Cerebellar cortex (tissue), 1 donor: ENCODE results near the gene RRAGB.
"Not testable (repeated sequence)": the region's sequence is repeated elsewhere in the genome, so short reads cannot be mapped to it uniquely, and the experiment has no call there.

Source experiments
- DNase-seq: peaks from one replicate; pipeline ENCODE4 v3.0.0-alpha.2; 2015; ENCODE audit warnings: low spot score

Gene RRAGB

DNA sequence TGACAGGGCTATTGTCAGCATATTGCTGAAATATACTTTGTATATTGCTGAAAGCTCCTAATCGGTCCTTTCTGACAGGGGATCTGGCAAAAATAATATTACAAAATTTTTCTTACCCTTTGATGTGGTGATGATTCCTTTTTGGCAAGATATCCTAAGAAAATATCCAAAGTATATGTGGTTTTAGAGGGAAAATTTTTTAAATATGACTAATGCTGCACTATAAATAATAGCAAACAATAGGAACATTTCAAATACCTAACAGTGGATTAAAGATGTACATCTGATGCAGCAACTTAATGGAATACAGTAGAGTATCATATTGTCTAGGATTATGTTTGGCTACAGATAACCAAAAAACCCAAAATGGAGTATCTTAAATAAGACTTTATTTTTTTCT, 49.6 kb downstream of the RRAGB start:
- DNase-seq: no peak

DNA sequence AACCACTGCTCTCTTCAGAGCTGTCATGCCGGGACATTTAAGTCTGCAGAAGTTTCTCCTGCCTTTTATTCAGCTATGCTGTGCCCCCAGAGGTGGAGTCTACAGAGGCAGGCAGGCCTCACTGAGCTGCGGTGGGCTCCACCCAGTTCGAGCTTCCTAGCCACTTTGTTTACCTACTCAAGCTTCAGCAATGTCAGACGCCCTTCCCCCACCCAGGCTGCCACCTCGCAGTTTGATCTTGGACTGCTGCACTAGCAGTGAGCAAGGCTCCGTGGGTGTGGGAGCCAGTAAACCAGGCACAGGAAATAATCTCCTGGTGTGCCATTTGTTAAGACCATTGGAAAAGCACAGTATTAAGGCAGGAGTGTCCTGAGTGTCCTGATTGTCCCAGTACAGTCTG, 56.9 kb downstream of the RRAGB start:
- DNase-seq: not testable (repeated sequence)

DNA sequence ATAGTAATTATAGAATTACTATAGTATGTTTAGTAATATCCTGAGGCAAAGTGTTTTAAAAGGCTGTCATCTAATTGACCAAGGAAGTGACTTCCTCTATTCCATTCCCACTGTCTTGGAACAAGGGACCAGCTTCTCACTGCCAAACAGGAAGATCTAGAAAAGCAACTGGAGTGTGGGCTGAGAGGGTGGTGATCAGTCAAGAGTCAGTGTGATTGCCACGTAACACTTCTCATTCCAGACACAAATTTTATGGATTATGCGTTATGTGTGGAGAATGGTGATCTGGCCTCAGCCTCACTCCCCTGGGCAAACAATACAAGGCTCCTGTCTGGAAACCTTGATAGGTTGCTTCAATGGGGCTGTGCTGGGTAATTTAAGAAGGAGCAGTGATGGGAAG, 60.0 kb downstream of the RRAGB start:
- DNase-seq: no peak

DNA sequence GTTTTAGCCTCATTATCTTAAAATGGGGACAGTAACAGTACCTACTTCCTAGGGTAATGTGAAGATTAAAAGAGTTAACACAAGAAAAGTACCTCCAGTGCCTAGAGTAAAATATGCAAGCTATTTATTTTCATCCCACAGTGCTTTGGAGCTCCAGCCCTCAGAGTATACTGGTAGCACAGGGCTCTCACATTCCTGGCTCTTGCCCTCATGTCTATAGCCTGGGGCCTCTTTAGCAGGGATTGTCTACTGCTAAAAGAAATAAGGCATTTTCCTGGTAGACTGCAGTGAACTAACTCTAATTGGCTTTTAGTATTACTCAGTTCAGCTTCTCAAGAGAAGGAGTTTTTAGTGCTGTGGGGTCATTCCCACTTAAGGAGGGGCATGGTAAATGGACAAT, 60.8 kb downstream of the RRAGB start:
- DNase-seq: no peak

GRCh38 chrX:55783723-55784122, 66.2 kb downstream of the RRAGB start:
- no peak for DNase-seq

GRCh38 chrX:55787063-55787462, 69.5 kb downstream of the RRAGB start:
- DNase-seq: no peak

DNA sequence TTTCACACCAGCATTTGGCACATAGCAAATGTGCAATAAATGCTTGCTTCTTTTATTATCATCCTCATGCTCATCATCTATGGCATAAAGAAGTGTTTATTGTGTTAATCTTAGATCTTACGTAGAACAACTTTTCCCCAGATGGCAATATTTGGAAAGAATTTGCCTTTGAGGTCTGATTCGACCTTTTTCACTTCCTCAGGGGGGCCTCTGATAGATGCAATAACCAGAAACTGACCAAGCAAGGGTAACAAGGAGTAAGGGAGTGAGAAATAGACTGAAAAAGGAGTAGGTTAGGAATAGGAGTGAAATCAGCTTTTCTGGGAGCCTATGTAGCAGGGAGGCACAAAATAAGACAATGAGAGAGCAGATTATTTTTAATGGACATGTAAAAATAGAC, 70.2 kb downstream of the RRAGB start:
- no peak for DNase-seq

DNA sequence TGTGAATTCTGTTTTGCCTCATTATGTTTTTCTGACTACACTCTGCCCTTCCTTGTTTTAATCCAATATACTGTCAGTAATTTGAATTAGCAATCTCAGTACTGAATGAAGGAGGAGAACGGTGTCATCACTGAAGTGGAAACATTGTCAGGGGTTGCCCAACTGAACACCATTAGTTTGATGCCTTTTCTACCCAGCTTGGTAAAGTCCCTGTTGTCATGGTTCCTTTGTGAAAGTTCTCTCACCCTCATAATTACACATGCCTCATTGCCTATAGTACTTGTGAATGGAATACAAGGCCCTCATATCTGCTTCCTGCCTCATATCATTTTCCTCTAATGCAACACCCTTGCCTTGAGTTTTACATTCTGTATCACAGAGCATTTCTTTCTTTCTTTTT, 76.9 kb downstream of the RRAGB start:
- no peak for DNase-seq

GRCh38 chrX:55796496-55796895, 78.9 kb downstream of the RRAGB start:
- DNase-seq: no peak

DNA sequence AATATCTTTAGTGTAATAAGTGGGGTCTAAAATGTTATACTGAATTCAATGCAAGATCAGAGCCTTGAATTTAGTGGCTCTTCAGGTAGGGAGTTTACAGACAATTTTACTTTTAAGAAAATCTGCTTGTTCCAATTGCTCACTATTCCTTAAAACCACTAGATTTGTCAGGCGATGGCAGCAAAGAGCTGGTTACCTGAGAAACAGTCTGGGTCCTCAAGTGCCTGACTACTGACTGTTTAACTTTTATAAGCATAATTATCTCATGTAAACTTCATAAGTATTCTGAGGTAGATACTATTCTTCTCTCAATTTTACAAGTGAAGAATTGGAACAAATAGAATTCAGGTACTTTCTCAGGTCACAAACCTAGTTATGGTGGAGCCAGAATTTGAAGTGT, 84.3 kb downstream of the RRAGB start:
- no peak for DNase-seq
